H9 (cell line): ENCODE data around the gene ME3. TPM values are rescaled to one million over a fixed set of nuclear protein-coding genes. Genes with fewer than 3 reads are reported as not detected.

Experiments used
- DNase-seq: peaks from one replicate; pipeline ENCODE4 v3.0.0-alpha.2; 2017
- H2AFZ ChIP-seq: one replicate; pipeline ENCODE4 v1.6.1; 2013; ENCODE audit warnings: mild to moderate bottlenecking, low read length, control low read depth, moderate library complexity
- H2AK5ac ChIP-seq: 2 replicates; pipeline ENCODE4 v1.6.1; 2013; ENCODE audit warnings: low read length, control low read depth, mixed read lengths; ENCODE audit not compliant: insufficient read length
- H2BK120ac ChIP-seq: one replicate; pipeline ENCODE4 v1.6.1; 2013; ENCODE audit warnings: low read depth, mild to moderate bottlenecking, low read length, control low read depth, inconsistent platforms; ENCODE audit not compliant: poor library complexity, severe bottlenecking
- H2BK12ac ChIP-seq: 2 replicates; pipeline ENCODE4 v1.6.1; 2013; ENCODE audit warnings: low read length, control low read depth, mixed read lengths, low read depth; ENCODE audit not compliant: insufficient read length
- H2BK15ac ChIP-seq: 2 replicates; pipeline ENCODE4 v1.6.1; 2013; ENCODE audit warnings: low read depth, low read length, control low read depth
- H2BK20ac ChIP-seq: one replicate; pipeline ENCODE4 v1.6.1; 2013; ENCODE audit warnings: low read depth, mild to moderate bottlenecking, low read length, control low read depth, inconsistent platforms; ENCODE audit not compliant: poor library complexity, severe bottlenecking
- H2BK5ac ChIP-seq: 2 replicates; pipeline ENCODE4 v1.6.1; 2013; ENCODE audit warnings: low read length, control low read depth, mixed read lengths; ENCODE audit not compliant: insufficient read length
- H3K14ac ChIP-seq: 2 replicates; pipeline ENCODE4 v1.6.1; 2013; ENCODE audit warnings: low read length, control low read depth; ENCODE audit not compliant: insufficient read depth
- H3K18ac ChIP-seq: 2 replicates; pipeline ENCODE4 v1.6.1; 2013; ENCODE audit warnings: low read depth, mild to moderate bottlenecking, mixed read lengths, low read length, control low read depth; ENCODE audit not compliant: insufficient read length
- H3K23ac ChIP-seq: 2 replicates; pipeline ENCODE4 v1.6.1; 2013; ENCODE audit warnings: low read length, control low read depth, mixed read lengths, low read depth; ENCODE audit not compliant: insufficient read length
- H3K23me2 ChIP-seq: 2 replicates; pipeline ENCODE4 v1.6.1; 2013; ENCODE audit warnings: low read depth, mild to moderate bottlenecking, mixed read lengths, low read length, control low read depth; ENCODE audit not compliant: insufficient read length, poor library complexity, severe bottlenecking
- H3K27ac ChIP-seq: 2 replicates; pipeline ENCODE4 v1.5.1; 2013; ENCODE audit warnings: low read length, control low read depth, mixed read lengths, low read depth; ENCODE audit not compliant: insufficient read length
- H3K27me3 ChIP-seq: 2 replicates; pipeline ENCODE4 v1.6.1; 2013; ENCODE audit warnings: low read length, control low read depth, inconsistent platforms; ENCODE audit not compliant: insufficient read depth
- H3K4ac ChIP-seq: 2 replicates; pipeline ENCODE4 v1.6.1; 2013; ENCODE audit warnings: low read depth, mild to moderate bottlenecking, control low read depth, inconsistent platforms, low read length, moderate library complexity
- H3K4me1 ChIP-seq: 2 replicates; pipeline ENCODE4 v1.6.1; 2013; ENCODE audit warnings: low read length, control low read depth, inconsistent platforms; ENCODE audit not compliant: insufficient read depth
- H3K4me2 ChIP-seq: 2 replicates; pipeline ENCODE4 v1.6.1; 2013; ENCODE audit warnings: low read length, control low read depth, mixed read lengths; ENCODE audit not compliant: insufficient read length, insufficient read depth
- H3K56ac ChIP-seq: 2 replicates; pipeline ENCODE4 v1.6.1; 2013; ENCODE audit warnings: low read depth, mild to moderate bottlenecking, mixed read lengths, low read length, control low read depth; ENCODE audit not compliant: insufficient read length
- H3K79me1 ChIP-seq: 2 replicates; pipeline ENCODE4 v1.6.1; 2013; ENCODE audit warnings: low read depth, mild to moderate bottlenecking, moderate library complexity, low read length, control low read depth, inconsistent platforms; ENCODE audit not compliant: insufficient read depth, poor library complexity, severe bottlenecking
- H3K79me2 ChIP-seq: 2 replicates; pipeline ENCODE4 v1.6.1; 2013; ENCODE audit warnings: low read length, control low read depth, inconsistent platforms; ENCODE audit not compliant: insufficient read depth
- H3K9ac ChIP-seq: 2 replicates; pipeline ENCODE4 v1.6.1; 2013; ENCODE audit warnings: low read length, control low read depth, mixed read lengths; ENCODE audit not compliant: insufficient read length; ENCODE audit errors: extremely low read depth
- H3K9me3 ChIP-seq: one replicate; pipeline ENCODE4 v1.6.1; 2013; ENCODE audit warnings: low read depth, low read length, inconsistent platforms; ENCODE audit not compliant: control insufficient read depth
- H3T11ph ChIP-seq: one replicate; pipeline ENCODE4 v1.6.1; 2013; ENCODE audit warnings: mild to moderate bottlenecking, low read length, control low read depth, inconsistent platforms
- H4K20me1 ChIP-seq: one replicate; pipeline ENCODE4 v1.6.1; 2013; ENCODE audit not compliant: control insufficient read depth, insufficient read length, insufficient read depth
- H4K5ac ChIP-seq: 2 replicates; pipeline ENCODE4 v1.6.1; 2013; ENCODE audit warnings: low read depth, mild to moderate bottlenecking, mixed read lengths, low read length, control low read depth; ENCODE audit not compliant: insufficient read length
- H4K8ac ChIP-seq: replicated peaks from 2 replicates; pipeline ENCODE4 v1.6.1; 2013; ENCODE audit warnings: low read length, control low read depth, mixed read lengths, low read depth; ENCODE audit not compliant: insufficient read length
- H4K91ac ChIP-seq: 2 replicates; pipeline ENCODE4 v1.6.1; 2013; ENCODE audit warnings: low read depth, mild to moderate bottlenecking, moderate library complexity, mixed read lengths, low read length, control low read depth; ENCODE audit not compliant: insufficient read length
- H3K27ac Mint-ChIP-seq, 3 experiments: 2 replicates in 2 of 3; 3 replicates in 1 of 3; pipeline ENCODE4 v1.8.0; 2020 to 2021; ENCODE audit warnings: mixed read lengths in 3 of 3, mild to moderate bottlenecking in 1 of 3, moderate library complexity in 1 of 3
- H3K27me3 Mint-ChIP-seq: 2 replicates; pipeline ENCODE4 v1.8.0; 2021; ENCODE audit warnings: low read depth, mild to moderate bottlenecking, moderate library complexity, mixed read lengths
- H3K36me3 Mint-ChIP-seq, 3 experiments: 2 replicates in 2 of 3; 3 replicates in 1 of 3; pipeline ENCODE4 v1.8.0; 2020 to 2021; ENCODE audit warnings: low read depth in 3 of 3, mixed read lengths in 3 of 3; ENCODE audit not compliant: insufficient read depth in 1 of 3
- H3K4me1 Mint-ChIP-seq, 2 experiments: 2 replicates each; pipeline ENCODE4 v1.8.0; 2020; ENCODE audit warnings: mixed read lengths in 2 of 2
- H3K4me3 Mint-ChIP-seq, 2 experiments: 2 replicates in 1 of 2; 3 replicates in 1 of 2; pipeline ENCODE4 v1.8.0; 2020 to 2021; ENCODE audit warnings: mild to moderate bottlenecking in 2 of 2, mixed read lengths in 2 of 2, moderate library complexity in 1 of 2
- H3K9me3 Mint-ChIP-seq, 2 experiments: 2 replicates in 1 of 2; 3 replicates in 1 of 2; pipeline ENCODE4 v1.8.0; 2020; ENCODE audit warnings: mild to moderate bottlenecking in 2 of 2, mixed read lengths in 2 of 2, moderate library complexity in 1 of 2
- CTCF ChIP-seq: fragments of 200-600 bp; sonication (generic); conservative IDR thresholded peaks from 3 replicates; pipeline ENCODE4 v1.8.0; 2021; ENCODE audit warnings: antibody characterized with exemption, mild to moderate bottlenecking
- WGBS: extraction: QIAGEN DNeasy Blood & Tissue Kit; methylation state at CpG from one replicate; pipeline ENCODE4 v1.1.7; 2013; ENCODE audit warnings: missing lambda C conversion rate, low lambda C conversion rate, mixed read lengths; ENCODE audit not compliant: insufficient read length; ENCODE audit errors: extremely low coverage; 5-methylcytosine and 5-hydroxymethylcytosine counted together
- total RNA-seq: library from RNA; stranded (reverse); gene quantifications from 2 replicates; pipeline ENCODE4 v1.2.1, GENCODE V29; 2021

Gene ME3
- total RNA-seq, 1 experiment from 2014 or later, result 2.8 TPM

GRCh38 chr11:86678823-86679222 lies 6.4 kb upstream of the ME3 start:
- peak overlapping the region in 2 of 3 experiments; percentile 6 to 99; a peak in 4 of 7 replicates for H3K27ac Mint-ChIP-seq

More at GRCh38 chr11:86678823-86679222, 6.4 kb upstream of the ME3 start:
- no peak overlapping the region for H4K91ac ChIP-seq
- H2BK5ac ChIP-seq, result no peak overlapping the region
- no peaks in the 10 kb centered on the region for H3K9me3 ChIP-seq
- Mint-ChIP-seq H3K9me3 (no peaks in the 10 kb centered on the region), H3K36me3 (no peaks in the 10 kb centered on the region), H3K4me1 (peaks cover 36 to 45% of the 10 kb centered on the region in 2 experiments), H3K27me3 (peaks cover 4% of the 10 kb centered on the region), H3K4me3 (no peak overlapping the region)
- H2BK20ac ChIP-seq, result no peak overlapping the region
- no peak overlapping the region for H2BK12ac ChIP-seq
- no peaks in the 10 kb centered on the region for H3K79me2 ChIP-seq
- H3K4ac ChIP-seq, result no peak overlapping the region
- H4K5ac ChIP-seq, result no peak overlapping the region
- H3K56ac ChIP-seq, result no peak overlapping the region
- no peak for TF ChIP-seq CTCF
- H3K27ac ChIP-seq, result no peak overlapping the region
- H2AFZ ChIP-seq, result no peak overlapping the region
- H3K27me3 ChIP-seq, result no peaks in the 10 kb centered on the region
- no peak overlapping the region for H2AK5ac ChIP-seq
- no peak overlapping the region for H3K23ac ChIP-seq
- no peaks in the 10 kb centered on the region for H3K79me1 ChIP-seq
- H4K8ac ChIP-seq, result no peak overlapping the region
- no peak overlapping the region for H3K4me2 ChIP-seq
- no peak for DNase-seq
- H3K4me1 ChIP-seq, result peaks cover 5% of the 10 kb centered on the region; the same call in 1 of the 2 replicates
- no peak overlapping the region for H3K14ac ChIP-seq
- H4K20me1 ChIP-seq, result no peaks in the 10 kb centered on the region
- no CpG with 5 or more reads among the region's 3 CpGs for WGBS
- no peak overlapping the region for H2BK15ac ChIP-seq
- no peak overlapping the region for H2BK120ac ChIP-seq
- no peaks in the 10 kb centered on the region for H3K23me2 ChIP-seq
- H3T11ph ChIP-seq, result no peak overlapping the region
- no peak overlapping the region for H3K18ac ChIP-seq
- no peak overlapping the region for H3K9ac ChIP-seq
